BE2C (cell line): ENCODE measurements around the gene AURKAIP1.
"Not testable (repeated sequence)": the region's sequence is repeated elsewhere in the genome, so short reads cannot be mapped to it uniquely, and the experiment has no call there.

Source experiments
- DNase-seq: peaks from one replicate; pipeline ENCODE4 v3.0.0-alpha.2; 2020
- H3K27me3 ChIP-seq: fragments of 250-450 bp; sonication (Bioruptor Pico); 2 replicates; pipeline ENCODE4 v1.5.1; 2020; ENCODE audit warnings: mild to moderate bottlenecking
- H3K36me3 ChIP-seq: fragments of 250-450 bp; sonication (Bioruptor Pico); 2 replicates; pipeline ENCODE4 v1.5.1; 2020; ENCODE audit warnings: mild to moderate bottlenecking
- H3K4me1 ChIP-seq: fragments of 250-450 bp; sonication (Bioruptor Pico); 2 replicates; pipeline ENCODE4 v1.5.1; 2020
- H3K4me3 ChIP-seq: 2 replicates; pipeline ENCODE4 v1.5.1; 2011; ENCODE audit warnings: low read depth, low read length
- H3K9me3 ChIP-seq: fragments of 250-450 bp; sonication (Bioruptor Pico); 2 replicates; pipeline ENCODE4 v1.5.1; 2020
- CTCF ChIP-seq: IDR thresholded peaks from 2 replicates; pipeline ENCODE4 v1.5.1; 2012; ENCODE audit warnings: mild to moderate bottlenecking, low read depth, low read length

Gene AURKAIP1

GRCh38 chr1:1421147-1421906 lies 46.3 kb upstream of the AURKAIP1 start, which contains the start of gene ANKRD65:
TSS of gene ANKRD65 (minus strand) at chr1:1421276. CDS start at chr1:1421005, 271 bp downstream.
- H3K4me1 ChIP-seq = 0 out of 2 replicates have a peak, but pooled peaks cover 3% of the 10 kb centered on the region
- no peak for DNase-seq
- no peaks in the 10 kb centered on the region for H3K9me3 ChIP-seq
- H3K36me3 ChIP-seq = no peaks in the 10 kb centered on the region
- H3K27me3 ChIP-seq = no peaks in the 10 kb centered on the region
- TF ChIP-seq CTCF = no peak
- no peak within 1 kb of the TSS for H3K4me3 ChIP-seq

GRCh38 chr1:1420654-1421141 lies 45.7 kb upstream of the AURKAIP1 start:
- TF ChIP-seq CTCF = no peak
- no peaks in the 10 kb centered on the region for H3K27me3 ChIP-seq

GRCh38 chr1:1419813-1420653 lies 45.0 kb upstream of the AURKAIP1 start:
- H3K27me3 ChIP-seq = no peaks in the 10 kb centered on the region
- TF ChIP-seq CTCF = no peak

More at GRCh38 chr1:1420654-1421141, 45.7 kb upstream of the AURKAIP1 start:
- Histone ChIP-seq H3K36me3 (no peaks in the 10 kb centered on the region), H3K9me3 (no peaks in the 10 kb centered on the region), H3K4me3 (no peak overlapping the region), H3K4me1 (0 out of 2 replicates have a peak, but pooled peaks cover 3% of the 10 kb centered on the region)
- no peak for DNase-seq

GRCh38 chr1:1419363-1419812 lies 44.4 kb upstream of the AURKAIP1 start:
- no peak for DNase-seq
- Histone ChIP-seq H3K4me3 (no peak overlapping the region), H3K36me3 (no peaks in the 10 kb centered on the region), H3K9me3 (no peaks in the 10 kb centered on the region), H3K4me1 (0 out of 2 replicates have a peak, but pooled peaks cover 3% of the 10 kb centered on the region), H3K27me3 (no peaks in the 10 kb centered on the region)
- no peak for TF ChIP-seq CTCF

More at GRCh38 chr1:1419813-1420653, 45.0 kb upstream of the AURKAIP1 start:
- H3K4me1 ChIP-seq = 0 out of 2 replicates have a peak, but pooled peaks cover 3% of the 10 kb centered on the region
- no peaks in the 10 kb centered on the region for H3K36me3 ChIP-seq
- H3K9me3 ChIP-seq = no peaks in the 10 kb centered on the region
- no peak overlapping the region for H3K4me3 ChIP-seq
- DNase-seq = no peak

GRCh38 chr1:1418464-1419362 lies 43.7 kb upstream of the AURKAIP1 start:
- no peak overlapping the region for H3K4me3 ChIP-seq
- DNase-seq = peak; percentile 24
- 0 out of 2 replicates have a peak, but pooled peaks cover 3% of the 10 kb centered on the region for H3K4me1 ChIP-seq

GRCh38 chr1:1417825-1418463 lies 42.9 kb upstream of the AURKAIP1 start:
- not testable (repeated sequence) for H3K36me3 ChIP-seq, H3K27me3 ChIP-seq, H3K4me3 ChIP-seq, H3K9me3 ChIP-seq, H3K4me1 ChIP-seq, DNase-seq

More at GRCh38 chr1:1418464-1419362, 43.7 kb upstream of the AURKAIP1 start:
- Histone ChIP-seq H3K27me3 (no peaks in the 10 kb centered on the region), H3K9me3 (no peaks in the 10 kb centered on the region), H3K36me3 (no peaks in the 10 kb centered on the region)
- no peak for TF ChIP-seq CTCF

GRCh38 chr1:1417396-1417795 lies 42.4 kb upstream of the AURKAIP1 start:
- H3K36me3 ChIP-seq, H3K27me3 ChIP-seq, H3K9me3 ChIP-seq, H3K4me1 ChIP-seq, H3K4me3 ChIP-seq, DNase-seq: not testable (repeated sequence)
